Stimulated activated CD8-positive, alpha-beta memory T cell treated with anti-CD3 and anti-CD28 coated beads, Interleukin-12 subunit alpha, Interleukin-12 subunit beta, amount 100 ng/mL, for 24 hours (primary cell): Measurements from ENCODE around the gene RET.

Experiments
- DNase-seq: peaks from one replicate; pipeline ENCODE4 v3.0.0-alpha.2; 2020; ENCODE audit errors: extremely low read depth

The RET gene

DNA sequence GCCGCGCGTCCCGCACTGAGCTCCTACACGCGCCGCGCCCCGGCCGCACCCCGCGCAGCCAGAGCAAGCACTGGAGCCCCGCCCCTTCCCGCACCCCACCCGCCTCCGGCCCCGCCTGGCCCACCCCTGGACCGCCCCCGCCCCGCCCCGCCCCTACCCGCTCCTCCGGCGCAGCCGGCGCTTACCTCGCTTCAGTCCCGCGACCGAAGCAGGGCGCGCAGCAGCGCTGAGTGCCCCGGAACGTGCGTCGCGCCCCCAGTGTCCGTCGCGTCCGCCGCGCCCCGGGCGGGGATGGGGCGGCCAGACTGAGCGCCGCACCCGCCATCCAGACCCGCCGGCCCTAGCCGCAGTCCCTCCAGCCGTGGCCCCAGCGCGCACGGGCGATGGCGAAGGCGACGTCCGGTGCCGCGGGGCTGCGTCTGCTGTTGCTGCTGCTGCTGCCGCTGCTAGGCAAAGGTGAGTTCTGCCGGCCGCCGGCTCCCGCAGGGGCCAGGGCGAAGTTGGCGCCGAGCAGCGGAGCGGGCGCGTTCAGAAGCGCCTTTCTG is at the start of gene RET:
RET (plus strand) TSS at position 194 of the 545 bp plus-strand sequence; CDS start at position 384, 190 bp downstream.
- no peak for DNase-seq

DNA sequence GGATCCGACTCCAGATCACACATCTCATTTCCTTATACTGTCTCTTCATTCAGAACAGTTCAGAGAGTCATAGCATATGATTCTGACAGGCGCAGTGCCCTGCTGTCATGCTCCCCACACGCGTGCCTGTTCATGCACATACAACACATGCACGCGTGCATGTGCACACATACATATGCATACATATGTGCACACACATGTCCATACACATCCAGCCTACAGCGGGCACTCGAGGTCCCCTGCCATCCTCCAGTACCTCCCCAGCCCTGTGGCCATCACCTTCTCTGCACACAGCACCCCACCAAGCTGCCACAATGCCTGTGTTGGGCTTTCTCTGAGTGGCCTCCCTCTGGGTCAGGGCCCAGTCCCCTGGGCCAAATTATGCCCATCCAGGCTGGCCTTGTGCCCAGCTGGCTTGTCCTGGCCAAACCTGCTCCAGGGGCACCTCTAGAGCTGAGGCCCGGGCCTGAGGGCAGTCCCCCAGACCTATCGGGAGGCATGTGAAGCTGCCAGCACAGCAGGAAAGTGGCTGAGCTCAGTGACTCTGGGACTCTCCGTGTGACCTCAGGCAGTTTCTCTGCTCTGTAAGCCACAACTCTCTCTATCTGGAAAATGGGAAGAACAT is 49.4 kb upstream of the RET start:
- DNase-seq: no peak

- no peak for DNase-seq
Measured at GRCh38 chr10:43028143-43028542, 48.7 kb upstream of the RET start.

DNA sequence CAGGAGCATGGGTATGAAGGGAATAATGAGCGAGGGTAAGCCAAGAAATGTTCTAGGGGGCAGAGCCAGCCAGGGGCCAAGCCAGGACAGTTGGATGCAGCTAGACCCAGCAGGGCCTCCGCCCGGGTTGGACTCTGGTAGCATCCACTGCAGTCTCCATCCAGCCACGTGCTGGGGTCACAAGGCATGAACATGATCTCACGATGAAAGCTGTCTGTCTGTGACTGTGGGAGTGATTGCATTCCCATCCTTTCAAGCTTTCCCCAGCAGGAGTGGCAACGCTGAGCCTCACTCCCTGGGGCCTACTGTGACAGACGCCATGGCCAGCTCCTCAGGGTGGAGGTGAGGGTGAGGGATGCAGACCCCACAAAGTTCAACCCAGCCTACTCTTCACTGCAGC is 47.8 kb upstream of the RET start:
- no peak for DNase-seq

GRCh38 chr10:43032613-43033012 is 44.3 kb upstream of the RET start:
- no peak for DNase-seq

DNA sequence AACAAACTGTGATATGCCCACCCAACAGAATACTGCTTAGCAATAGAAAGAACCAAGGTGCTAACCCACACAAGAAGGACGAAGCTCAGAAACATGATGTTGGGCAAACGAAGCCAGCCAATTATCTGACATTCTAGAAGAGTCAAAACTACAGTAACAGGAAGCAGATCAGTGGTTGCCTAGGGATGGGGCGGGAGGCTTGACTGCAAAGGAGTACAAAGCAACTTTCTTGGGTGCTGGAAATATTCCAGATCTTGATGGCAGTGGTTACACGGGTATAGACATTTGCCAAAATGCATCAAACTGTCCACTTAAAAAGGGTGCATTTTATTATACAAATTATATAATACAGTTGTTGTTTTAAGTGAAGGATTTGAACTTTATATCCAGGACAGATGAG is 41.1 kb upstream of the RET start:
- no peak for DNase-seq

DNA sequence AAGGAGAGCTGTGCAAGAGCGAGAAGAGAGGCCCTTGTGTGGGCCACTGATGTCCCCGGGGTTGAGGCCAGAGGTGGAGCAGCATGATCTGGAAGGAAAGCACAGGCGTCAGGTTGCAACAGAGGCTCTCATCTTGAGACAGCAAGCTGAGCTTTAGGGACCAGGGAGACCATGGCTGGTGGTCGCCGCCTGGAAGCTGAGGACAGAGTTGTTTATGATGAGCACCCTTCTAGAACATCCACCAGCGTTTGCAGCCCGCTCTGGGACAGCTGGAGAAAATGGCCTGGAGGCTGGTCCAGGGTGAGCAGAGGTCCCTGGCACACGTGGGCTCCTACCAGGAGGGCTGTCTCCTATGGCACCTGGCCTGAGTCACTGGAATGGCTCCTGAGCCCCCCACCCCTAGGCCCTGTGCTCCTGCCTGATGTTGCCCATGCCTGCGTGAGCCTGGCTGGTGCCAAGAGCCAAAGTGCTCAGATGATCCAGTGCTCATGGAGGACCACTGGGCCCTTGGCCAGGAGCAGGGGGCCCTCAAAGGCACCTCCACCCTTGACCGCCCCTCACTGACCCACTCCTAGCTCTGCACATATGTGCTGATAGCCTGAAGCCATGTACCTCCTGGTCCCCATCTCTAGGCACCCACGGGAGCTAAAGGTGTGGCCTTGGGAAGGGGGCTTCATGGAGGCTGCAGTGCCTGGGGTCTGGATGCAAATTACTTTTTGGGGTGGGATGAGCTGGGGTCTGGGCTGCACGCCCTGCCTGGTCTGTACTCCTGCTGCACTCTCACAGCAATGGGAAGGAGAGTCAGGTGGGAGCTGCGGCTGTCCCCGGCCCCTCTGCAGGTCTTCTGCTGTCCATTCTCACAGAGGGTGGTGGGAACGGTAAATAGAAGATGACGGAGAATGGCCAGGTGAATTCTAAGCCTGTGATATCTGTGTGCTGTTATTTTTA is 40.1 kb upstream of the RET start:
- DNase-seq: no peak

- no peak for DNase-seq
Measured at GRCh38 chr10:43037440-43037839, 39.4 kb upstream of the RET start.

GRCh38 chr10:43037942-43038782 is 38.7 kb upstream of the RET start:
- DNase-seq: no peak

GRCh38 chr10:43038783-43039623 is 37.9 kb upstream of the RET start:
- no peak for DNase-seq

- no peak for DNase-seq
Measured at GRCh38 chr10:43039624-43040481, 37.0 kb upstream of the RET start.

GRCh38 chr10:43040482-43041256 is 36.2 kb upstream of the RET start:
- no peak for DNase-seq

DNA sequence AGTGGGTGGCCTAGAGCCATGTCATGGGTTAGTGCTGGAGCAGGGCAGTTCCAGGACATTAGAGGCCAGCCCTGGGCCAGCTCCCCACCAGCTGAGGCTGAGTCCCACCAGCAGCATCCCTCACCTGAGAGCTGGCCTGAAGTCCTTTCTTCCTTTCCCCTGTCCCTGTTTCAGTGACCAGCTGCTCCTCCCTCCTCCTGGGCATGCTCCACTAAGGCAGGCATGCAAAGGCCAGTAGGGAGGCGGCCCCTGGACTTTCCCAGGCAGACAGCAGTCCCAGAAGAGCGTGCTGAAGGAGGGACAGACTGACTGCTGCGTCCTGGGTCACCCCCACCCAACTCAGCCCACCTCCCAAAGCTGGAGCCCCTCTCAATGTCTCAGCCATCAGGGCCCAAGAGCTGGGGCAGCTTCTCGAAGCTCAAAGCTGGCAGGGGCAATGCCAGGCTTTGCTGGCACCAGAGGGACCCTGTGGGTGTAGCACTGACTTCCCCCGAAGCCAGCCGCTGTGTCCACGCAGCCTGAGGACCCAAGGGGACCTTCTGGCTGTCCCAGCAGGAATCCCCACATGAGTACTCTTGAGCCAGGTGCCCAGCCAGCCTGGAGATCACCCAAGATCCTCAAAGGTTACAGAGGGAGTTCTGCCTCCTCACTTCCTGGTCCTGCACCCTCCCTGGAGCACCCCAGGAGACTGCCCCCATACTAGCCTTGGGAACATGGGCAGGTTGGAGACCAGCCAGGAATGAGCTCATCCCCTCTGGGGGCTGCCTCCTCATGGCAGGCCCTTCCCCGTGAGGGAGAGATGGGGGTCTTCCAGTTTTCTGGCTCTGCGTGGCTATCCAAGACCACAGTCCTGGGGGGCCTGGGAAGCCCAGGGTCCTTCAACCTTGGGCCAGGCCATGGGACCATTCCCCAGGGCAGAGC is 35.2 kb upstream of the RET start:
- no peak for DNase-seq

- DNase-seq: no peak
Measured at GRCh38 chr10:43042503-43043341, 34.1 kb upstream of the RET start.

GRCh38 chr10:43043342-43043772 is 33.5 kb upstream of the RET start:
- DNase-seq: no peak

GRCh38 chr10:43043773-43044447 is 33.0 kb upstream of the RET start:
- DNase-seq: no peak
